Measurements from ENCODE around the gene PRIM1.
A peak's percentile ranks its signal among the peaks of the same experiment; 100 is the strongest.
"Not testable (repeated sequence)": the region's sequence is repeated elsewhere in the genome, so short reads cannot be mapped to it uniquely, and the experiment has no call there.

PRIM1 gene

GRCh38 chr12:56773113-56773512, 21.0 kb upstream of the PRIM1 start:
- Mint-ChIP-seq H3K36me3 (no peaks in the 10 kb centered on the region), H3K27ac (no peak overlapping the region), H3K4me3 (no peak overlapping the region), H3K4me1 (peaks cover 4 to 11% of the 10 kb centered on the region in 2 donors), H3K27me3 (no peaks in the 10 kb centered on the region), H3K9me3 (peaks cover 0 to 3% of the 10 kb centered on the region in 2 donors)
- DNase-seq = no peak
- no peak for ATAC-seq (replicated peaks)

- no peak for ATAC-seq (replicated peaks)
- no peaks in the 10 kb centered on the region for H3K27me3 Mint-ChIP-seq
- H3K9me3 Mint-ChIP-seq = peaks cover 0 to 3% of the 10 kb centered on the region in 2 donors
- no peaks in the 10 kb centered on the region for H3K36me3 Mint-ChIP-seq
- DNase-seq = no peak
- H3K4me3 Mint-ChIP-seq = no peak overlapping the region
- H3K4me1 Mint-ChIP-seq = peaks cover 4 to 11% of the 10 kb centered on the region in 2 donors
- H3K27ac Mint-ChIP-seq = no peak overlapping the region
Measured at GRCh38 chr12:56772625-56773024, 20.5 kb upstream of the PRIM1 start.

DNA sequence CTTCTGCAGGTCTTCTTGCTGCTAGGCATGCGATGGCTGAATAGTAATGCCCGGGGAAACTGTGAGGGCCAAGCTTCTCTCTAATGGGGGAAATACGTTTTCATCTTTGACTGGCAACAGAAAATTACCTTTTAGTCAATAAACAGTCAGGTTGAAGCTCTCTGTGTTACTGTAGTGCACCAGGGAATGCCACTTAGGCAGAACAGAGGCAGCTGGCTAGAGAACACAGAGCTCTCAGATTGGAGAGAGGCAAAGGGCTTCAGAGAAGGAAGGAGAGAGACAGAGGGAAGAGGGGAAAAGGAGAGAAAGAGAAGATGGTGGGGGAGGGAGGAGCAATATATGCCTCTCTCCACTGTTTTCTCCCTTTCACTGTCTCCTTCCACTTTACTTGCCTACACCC, 17.7 kb upstream of the PRIM1 start:
- Mint-ChIP-seq H3K4me3 (no peak overlapping the region), H3K27me3 (no peaks in the 10 kb centered on the region), H3K4me1 (peaks cover 10 to 20% of the 10 kb centered on the region in 2 donors), H3K36me3 (no peaks in the 10 kb centered on the region), H3K27ac (no peak overlapping the region), H3K9me3 (no peaks in the 10 kb centered on the region)
- no peak for ATAC-seq (replicated peaks)
- no peak for DNase-seq

- Mint-ChIP-seq H3K4me3 (no peak overlapping the region), H3K9me3 (no peaks in the 10 kb centered on the region), H3K36me3 (no peaks in the 10 kb centered on the region), H3K4me1 (peaks cover 10 to 20% of the 10 kb centered on the region in 2 donors), H3K27ac (no peak overlapping the region), H3K27me3 (no peaks in the 10 kb centered on the region)
- ATAC-seq (replicated peaks) = no peak
- DNase-seq = no peak
Measured at GRCh38 chr12:56768424-56768823, 16.3 kb upstream of the PRIM1 start.

DNA sequence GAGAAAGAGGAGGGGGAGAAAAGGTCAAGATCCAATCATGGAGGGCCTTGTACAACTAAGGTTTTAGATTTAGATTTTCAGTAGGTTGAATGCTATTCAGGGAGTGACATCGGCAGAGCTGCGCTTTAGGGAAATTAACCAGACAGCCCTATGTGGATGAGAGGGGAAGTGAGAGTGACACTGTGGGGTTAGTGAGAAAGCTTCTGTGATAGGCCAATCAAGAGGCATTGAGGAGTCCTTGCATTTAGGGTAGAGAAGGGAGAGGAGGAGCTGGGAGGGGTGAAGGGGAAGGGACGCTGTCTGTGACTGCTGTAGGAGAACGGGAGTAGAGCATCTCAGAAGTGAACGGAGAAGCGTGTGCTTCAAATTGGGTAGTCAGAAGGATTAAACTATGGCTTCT, 14.4 kb upstream of the PRIM1 start:
- Mint-ChIP-seq H3K27me3 (no peaks in the 10 kb centered on the region), H3K4me3 (peak overlapping the region in 1 of 2 donors; percentile 46), H3K36me3 (no peaks in the 10 kb centered on the region), H3K4me1 (peaks cover 12 to 14% of the 10 kb centered on the region in 2 donors), H3K27ac (peak overlapping the region; percentile 1), H3K9me3 (no peaks in the 10 kb centered on the region)
- ATAC-seq (replicated peaks) (peak; percentile 99 to 100), DNase-seq (peak; percentile 36)

DNA sequence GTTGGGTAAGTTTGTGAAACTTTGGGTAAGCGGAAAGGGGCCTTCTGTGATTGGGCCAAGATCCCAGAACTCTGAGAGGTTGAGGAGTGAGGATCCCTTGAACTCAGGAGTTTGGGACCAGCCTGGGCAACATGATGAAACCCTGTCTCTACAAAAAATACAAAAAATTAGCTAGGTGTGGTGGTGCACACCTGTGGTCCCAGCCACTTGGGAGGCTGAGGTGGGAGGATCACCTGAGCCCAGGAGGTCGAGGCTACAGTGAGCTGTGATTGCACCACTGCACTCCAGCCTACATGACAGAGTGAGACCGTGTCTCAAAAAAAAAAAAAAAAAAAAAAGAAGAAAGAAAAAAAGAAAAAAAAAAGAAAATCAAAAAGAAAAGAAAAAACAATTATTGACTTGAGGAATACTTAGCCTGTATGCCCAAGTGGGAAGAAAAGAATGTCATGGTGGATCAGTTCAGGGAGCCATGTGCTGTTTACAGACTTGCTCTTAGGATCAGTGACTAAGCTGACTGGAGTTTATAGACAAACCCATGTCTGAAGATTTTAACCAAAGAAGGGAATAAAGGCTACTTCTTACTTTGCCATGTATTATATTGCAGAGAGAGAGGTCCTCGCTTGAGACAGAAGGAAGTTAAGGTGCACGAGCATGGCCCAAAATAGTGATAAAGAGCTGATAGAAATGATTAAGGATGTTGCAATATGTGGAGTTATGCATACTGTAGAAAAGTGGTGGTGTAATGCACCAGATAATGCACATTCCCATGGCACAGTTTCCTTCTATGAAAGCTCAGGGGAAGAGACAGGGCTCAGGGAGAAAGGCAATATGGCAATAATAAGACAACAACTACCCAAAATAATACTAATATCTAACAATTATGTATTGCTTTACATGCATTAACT, 11.9 kb upstream of the PRIM1 start:
- Mint-ChIP-seq H3K27me3 (no peaks in the 10 kb centered on the region), H3K4me3 (no peak overlapping the region), H3K4me1 (peaks cover 12 to 14% of the 10 kb centered on the region in 2 donors), H3K27ac (no peak overlapping the region), H3K36me3 (no peaks in the 10 kb centered on the region), H3K9me3 (no peaks in the 10 kb centered on the region)
- ATAC-seq (replicated peaks) (no peak), DNase-seq (no peak)

DNA sequence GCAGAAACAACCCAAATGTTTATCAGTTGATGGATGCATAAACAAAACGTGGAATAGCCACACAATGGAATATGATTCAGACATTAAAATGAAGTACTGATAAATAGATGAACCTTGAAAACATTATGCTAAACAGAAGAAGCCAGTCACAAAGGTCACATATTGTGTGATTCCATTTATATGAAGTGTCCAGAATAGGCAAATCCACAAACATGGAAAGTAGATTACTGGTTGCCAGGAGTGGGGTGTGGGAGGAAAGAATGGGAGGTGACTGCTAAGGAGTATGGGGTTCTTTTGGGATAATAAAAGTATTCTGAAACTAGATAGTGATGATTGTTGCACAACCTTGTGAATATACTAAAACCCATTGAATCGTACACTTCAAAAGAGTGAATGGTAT, 9.7 kb upstream of the PRIM1 start:
- Mint-ChIP-seq H3K36me3 (no peaks in the 10 kb centered on the region), H3K9me3 (peaks cover 0 to 2% of the 10 kb centered on the region in 2 donors), H3K27me3 (no peaks in the 10 kb centered on the region), H3K4me1 (peaks cover 11 to 12% of the 10 kb centered on the region in 2 donors), H3K27ac (no peak overlapping the region), H3K4me3 (no peak overlapping the region)
- ATAC-seq (replicated peaks) (no peak), DNase-seq (no peak)

GRCh38 chr12:56760460-56760859, 8.3 kb upstream of the PRIM1 start:
- Mint-ChIP-seq H3K4me3 (no peak overlapping the region), H3K9me3 (peaks cover 0 to 2% of the 10 kb centered on the region in 2 donors), H3K27ac (no peak overlapping the region), H3K36me3 (no peaks in the 10 kb centered on the region), H3K27me3 (no peaks in the 10 kb centered on the region), H3K4me1 (peaks cover 0 to 2% of the 10 kb centered on the region in 2 donors)
- no peak for ATAC-seq (replicated peaks)
- DNase-seq = no peak

- Mint-ChIP-seq H3K4me3 (no peak overlapping the region), H3K4me1 (peaks cover 0 to 2% of the 10 kb centered on the region in 2 donors), H3K9me3 (peaks cover 0 to 2% of the 10 kb centered on the region in 2 donors), H3K27me3 (no peaks in the 10 kb centered on the region), H3K36me3 (no peaks in the 10 kb centered on the region), H3K27ac (no peak overlapping the region)
- no peak for ATAC-seq (replicated peaks)
- DNase-seq = no peak
Measured at GRCh38 chr12:56759263-56759908, 7.3 kb upstream of the PRIM1 start.

DNA sequence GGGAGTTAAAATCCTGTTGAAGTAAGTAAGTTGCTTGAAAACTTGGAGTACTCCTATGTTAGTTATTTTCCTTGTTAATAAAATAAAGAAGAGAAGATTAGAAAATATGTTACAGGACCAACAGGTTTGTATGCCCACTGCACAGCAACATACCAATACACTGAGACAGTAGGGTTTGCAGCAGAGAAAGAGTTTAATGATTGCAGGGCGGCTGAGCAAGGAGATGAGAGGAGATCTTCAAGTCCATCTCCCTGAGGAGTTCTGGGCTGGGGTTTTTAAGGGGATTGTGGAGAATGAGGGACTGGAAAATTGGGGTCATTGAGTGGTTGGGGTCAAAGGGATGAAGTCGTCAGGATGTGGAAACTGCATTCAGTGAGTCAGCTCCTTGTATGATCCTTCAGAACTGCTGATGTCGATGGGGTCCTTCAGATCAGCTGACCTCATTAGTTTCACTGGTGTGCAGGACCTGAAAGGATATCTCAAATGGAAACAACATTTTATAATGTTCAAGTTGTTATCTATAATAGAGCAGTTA, 6.7 kb upstream of the PRIM1 start:
- peaks cover 0 to 2% of the 10 kb centered on the region in 2 donors for H3K4me1 Mint-ChIP-seq
- H3K9me3 Mint-ChIP-seq = peaks cover 0 to 2% of the 10 kb centered on the region in 2 donors
- DNase-seq = no peak
- H3K27me3 Mint-ChIP-seq = no peaks in the 10 kb centered on the region
- ATAC-seq (replicated peaks) = no peak
- no peak overlapping the region for H3K4me3 Mint-ChIP-seq
- no peak overlapping the region for H3K27ac Mint-ChIP-seq
- H3K36me3 Mint-ChIP-seq = no peaks in the 10 kb centered on the region

- not testable (repeated sequence) for H3K27ac Mint-ChIP-seq; H3K9me3 Mint-ChIP-seq; H3K4me1 Mint-ChIP-seq; ATAC-seq (replicated peaks); H3K27me3 Mint-ChIP-seq; H3K36me3 Mint-ChIP-seq; H3K4me3 Mint-ChIP-seq; DNase-seq
Measured at GRCh38 chr12:56757971-56758370, 5.8 kb upstream of the PRIM1 start.

GRCh38 chr12:56753566-56753965, 1.4 kb upstream of the PRIM1 start:
- no peak overlapping the region for H3K4me3 Mint-ChIP-seq
- DNase-seq = no peak

GRCh38 chr12:56750596-56750995, 1.5 kb downstream of the PRIM1 start:
- not testable (repeated sequence) for ATAC-seq (replicated peaks); H3K9me3 Mint-ChIP-seq; H3K27me3 Mint-ChIP-seq; H3K27ac Mint-ChIP-seq; DNase-seq
- Mint-ChIP-seq H3K4me3 (peak overlapping the region in 1 of 2 donors; percentile 14), H3K36me3 (peaks cover 9 to 22% of the 10 kb centered on the region in 2 donors), H3K4me1 (peaks cover 29 to 50% of the 10 kb centered on the region in 2 donors)

More at GRCh38 chr12:56753566-56753965, 1.4 kb upstream of the PRIM1 start:
- Mint-ChIP-seq H3K27ac (no peak overlapping the region), H3K4me1 (peaks cover 20 to 37% of the 10 kb centered on the region in 2 donors), H3K9me3 (no peaks in the 10 kb centered on the region), H3K27me3 (no peaks in the 10 kb centered on the region), H3K36me3 (peaks cover 2 to 12% of the 10 kb centered on the region in 2 donors)
- ATAC-seq (replicated peaks) = no peak

DNA sequence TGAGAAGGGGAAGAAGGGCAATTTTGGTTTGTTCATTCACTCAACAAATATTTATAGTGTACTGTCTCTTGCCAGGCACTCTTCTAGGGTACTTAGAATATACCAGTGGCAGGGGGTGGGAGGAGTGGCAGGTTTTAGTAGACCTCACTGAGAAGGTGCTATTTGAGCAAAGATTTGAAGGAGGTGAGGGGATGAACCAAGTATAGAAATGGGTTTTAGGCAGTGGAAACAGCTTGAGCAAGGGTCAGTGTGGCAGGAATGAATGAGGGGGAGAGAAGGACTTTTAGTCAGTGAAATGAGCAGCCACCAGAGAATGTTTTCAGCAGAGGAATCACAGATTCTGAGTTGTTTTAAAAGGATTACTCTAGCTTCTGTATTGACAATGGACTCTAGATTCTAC, 2.3 kb downstream of the PRIM1 start:
- ATAC-seq (replicated peaks) (no peak), DNase-seq (no peak)
- no peaks in the 10 kb centered on the region for H3K27me3 Mint-ChIP-seq
- peak overlapping the region; percentile 17 to 66 for H3K4me3 Mint-ChIP-seq
- peaks cover 12 to 22% of the 10 kb centered on the region in 2 donors for H3K36me3 Mint-ChIP-seq
- H3K27ac Mint-ChIP-seq = no peak overlapping the region
- H3K4me1 Mint-ChIP-seq = peaks cover 29 to 50% of the 10 kb centered on the region in 2 donors
- H3K9me3 Mint-ChIP-seq = no peaks in the 10 kb centered on the region
